H9 (cell line): ENCODE measurements around the gene RNF181. TPM values are rescaled to one million over a fixed set of nuclear protein-coding genes. Genes with fewer than 3 reads are reported as not detected.

ENCODE experiments used
- DNase-seq: peaks from one replicate; pipeline ENCODE4 v3.0.0-alpha.2; 2017
- H2AFZ ChIP-seq: one replicate; pipeline ENCODE4 v1.6.1; 2013; ENCODE audit warnings: mild to moderate bottlenecking, low read length, control low read depth, moderate library complexity
- H2AK5ac ChIP-seq: 2 replicates; pipeline ENCODE4 v1.6.1; 2013; ENCODE audit warnings: low read length, control low read depth, mixed read lengths; ENCODE audit not compliant: insufficient read length
- H2BK120ac ChIP-seq: one replicate; pipeline ENCODE4 v1.6.1; 2013; ENCODE audit warnings: low read depth, mild to moderate bottlenecking, low read length, control low read depth, inconsistent platforms; ENCODE audit not compliant: poor library complexity, severe bottlenecking
- H2BK12ac ChIP-seq: 2 replicates; pipeline ENCODE4 v1.6.1; 2013; ENCODE audit warnings: low read length, control low read depth, mixed read lengths, low read depth; ENCODE audit not compliant: insufficient read length
- H2BK15ac ChIP-seq: 2 replicates; pipeline ENCODE4 v1.6.1; 2013; ENCODE audit warnings: low read depth, low read length, control low read depth
- H2BK20ac ChIP-seq: one replicate; pipeline ENCODE4 v1.6.1; 2013; ENCODE audit warnings: low read depth, mild to moderate bottlenecking, low read length, control low read depth, inconsistent platforms; ENCODE audit not compliant: poor library complexity, severe bottlenecking
- H2BK5ac ChIP-seq: 2 replicates; pipeline ENCODE4 v1.6.1; 2013; ENCODE audit warnings: low read length, control low read depth, mixed read lengths; ENCODE audit not compliant: insufficient read length
- H3K14ac ChIP-seq: 2 replicates; pipeline ENCODE4 v1.6.1; 2013; ENCODE audit warnings: low read length, control low read depth; ENCODE audit not compliant: insufficient read depth
- H3K18ac ChIP-seq: 2 replicates; pipeline ENCODE4 v1.6.1; 2013; ENCODE audit warnings: low read depth, mild to moderate bottlenecking, mixed read lengths, low read length, control low read depth; ENCODE audit not compliant: insufficient read length
- H3K23ac ChIP-seq: 2 replicates; pipeline ENCODE4 v1.6.1; 2013; ENCODE audit warnings: low read length, control low read depth, mixed read lengths, low read depth; ENCODE audit not compliant: insufficient read length
- H3K23me2 ChIP-seq: 2 replicates; pipeline ENCODE4 v1.6.1; 2013; ENCODE audit warnings: low read depth, mild to moderate bottlenecking, mixed read lengths, low read length, control low read depth; ENCODE audit not compliant: insufficient read length, poor library complexity, severe bottlenecking
- H3K27ac ChIP-seq: 2 replicates; pipeline ENCODE4 v1.5.1; 2013; ENCODE audit warnings: low read length, control low read depth, mixed read lengths, low read depth; ENCODE audit not compliant: insufficient read length
- H3K27me3 ChIP-seq: 2 replicates; pipeline ENCODE4 v1.6.1; 2013; ENCODE audit warnings: low read length, control low read depth, inconsistent platforms; ENCODE audit not compliant: insufficient read depth
- H3K4ac ChIP-seq: 2 replicates; pipeline ENCODE4 v1.6.1; 2013; ENCODE audit warnings: low read depth, mild to moderate bottlenecking, control low read depth, inconsistent platforms, low read length, moderate library complexity
- H3K4me1 ChIP-seq: 2 replicates; pipeline ENCODE4 v1.6.1; 2013; ENCODE audit warnings: low read length, control low read depth, inconsistent platforms; ENCODE audit not compliant: insufficient read depth
- H3K4me2 ChIP-seq: 2 replicates; pipeline ENCODE4 v1.6.1; 2013; ENCODE audit warnings: low read length, control low read depth, mixed read lengths; ENCODE audit not compliant: insufficient read length, insufficient read depth
- H3K56ac ChIP-seq: 2 replicates; pipeline ENCODE4 v1.6.1; 2013; ENCODE audit warnings: low read depth, mild to moderate bottlenecking, mixed read lengths, low read length, control low read depth; ENCODE audit not compliant: insufficient read length
- H3K79me1 ChIP-seq: 2 replicates; pipeline ENCODE4 v1.6.1; 2013; ENCODE audit warnings: low read depth, mild to moderate bottlenecking, moderate library complexity, low read length, control low read depth, inconsistent platforms; ENCODE audit not compliant: insufficient read depth, poor library complexity, severe bottlenecking
- H3K79me2 ChIP-seq: 2 replicates; pipeline ENCODE4 v1.6.1; 2013; ENCODE audit warnings: low read length, control low read depth, inconsistent platforms; ENCODE audit not compliant: insufficient read depth
- H3K9ac ChIP-seq: 2 replicates; pipeline ENCODE4 v1.6.1; 2013; ENCODE audit warnings: low read length, control low read depth, mixed read lengths; ENCODE audit not compliant: insufficient read length; ENCODE audit errors: extremely low read depth
- H3K9me3 ChIP-seq: one replicate; pipeline ENCODE4 v1.6.1; 2013; ENCODE audit warnings: low read depth, low read length, inconsistent platforms; ENCODE audit not compliant: control insufficient read depth
- H3T11ph ChIP-seq: one replicate; pipeline ENCODE4 v1.6.1; 2013; ENCODE audit warnings: mild to moderate bottlenecking, low read length, control low read depth, inconsistent platforms
- H4K20me1 ChIP-seq: one replicate; pipeline ENCODE4 v1.6.1; 2013; ENCODE audit not compliant: control insufficient read depth, insufficient read length, insufficient read depth
- H4K5ac ChIP-seq: 2 replicates; pipeline ENCODE4 v1.6.1; 2013; ENCODE audit warnings: low read depth, mild to moderate bottlenecking, mixed read lengths, low read length, control low read depth; ENCODE audit not compliant: insufficient read length
- H4K8ac ChIP-seq: replicated peaks from 2 replicates; pipeline ENCODE4 v1.6.1; 2013; ENCODE audit warnings: low read length, control low read depth, mixed read lengths, low read depth; ENCODE audit not compliant: insufficient read length
- H4K91ac ChIP-seq: 2 replicates; pipeline ENCODE4 v1.6.1; 2013; ENCODE audit warnings: low read depth, mild to moderate bottlenecking, moderate library complexity, mixed read lengths, low read length, control low read depth; ENCODE audit not compliant: insufficient read length
- H3K27ac Mint-ChIP-seq, 3 experiments: 2 replicates in 2 of 3; 3 replicates in 1 of 3; pipeline ENCODE4 v1.8.0; 2020 to 2021; ENCODE audit warnings: mixed read lengths in 3 of 3, mild to moderate bottlenecking in 1 of 3, moderate library complexity in 1 of 3
- H3K27me3 Mint-ChIP-seq: 2 replicates; pipeline ENCODE4 v1.8.0; 2021; ENCODE audit warnings: low read depth, mild to moderate bottlenecking, moderate library complexity, mixed read lengths
- H3K36me3 Mint-ChIP-seq, 3 experiments: 2 replicates in 2 of 3; 3 replicates in 1 of 3; pipeline ENCODE4 v1.8.0; 2020 to 2021; ENCODE audit warnings: low read depth in 3 of 3, mixed read lengths in 3 of 3; ENCODE audit not compliant: insufficient read depth in 1 of 3
- H3K4me1 Mint-ChIP-seq, 2 experiments: 2 replicates each; pipeline ENCODE4 v1.8.0; 2020; ENCODE audit warnings: mixed read lengths in 2 of 2
- H3K4me3 Mint-ChIP-seq, 2 experiments: 2 replicates in 1 of 2; 3 replicates in 1 of 2; pipeline ENCODE4 v1.8.0; 2020 to 2021; ENCODE audit warnings: mild to moderate bottlenecking in 2 of 2, mixed read lengths in 2 of 2, moderate library complexity in 1 of 2
- H3K9me3 Mint-ChIP-seq, 2 experiments: 2 replicates in 1 of 2; 3 replicates in 1 of 2; pipeline ENCODE4 v1.8.0; 2020; ENCODE audit warnings: mild to moderate bottlenecking in 2 of 2, mixed read lengths in 2 of 2, moderate library complexity in 1 of 2
- CTCF ChIP-seq: fragments of 200-600 bp; sonication (generic); conservative IDR thresholded peaks from 3 replicates; pipeline ENCODE4 v1.8.0; 2021; ENCODE audit warnings: antibody characterized with exemption, mild to moderate bottlenecking
- WGBS: extraction: QIAGEN DNeasy Blood & Tissue Kit; methylation state at CpG from one replicate; pipeline ENCODE4 v1.1.7; 2013; ENCODE audit warnings: missing lambda C conversion rate, low lambda C conversion rate, mixed read lengths; ENCODE audit not compliant: insufficient read length; ENCODE audit errors: extremely low coverage; 5-methylcytosine and 5-hydroxymethylcytosine counted together
- total RNA-seq: library from RNA; stranded (reverse); gene quantifications from 2 replicates; pipeline ENCODE4 v1.2.1, GENCODE V29; 2021

RNF181 gene
- total RNA-seq, 1 experiment from 2014 or later = 122 TPM

DNA sequence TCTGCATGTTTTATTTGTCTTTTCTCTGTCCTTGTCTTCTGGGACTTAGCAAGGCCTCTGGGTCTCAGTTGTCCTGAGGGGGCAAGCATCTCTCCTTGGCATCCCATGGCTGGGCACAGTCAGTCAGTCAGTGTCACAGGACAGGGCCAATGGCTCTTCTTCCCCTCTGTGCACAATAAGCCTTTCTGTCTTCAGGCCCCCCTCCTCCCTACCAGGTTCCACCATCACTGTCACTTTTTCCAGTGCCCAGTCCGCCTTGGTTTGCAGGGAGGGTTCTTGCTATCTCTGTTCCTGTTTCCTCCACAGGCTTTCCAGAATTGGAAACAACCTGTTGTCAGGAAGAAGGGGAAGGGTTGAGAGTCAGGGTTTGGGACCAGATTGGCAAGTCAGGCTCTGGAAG lies 13.1 kb upstream of the RNF181 start:
- no peak overlapping the region for H2AFZ ChIP-seq
- H3K14ac ChIP-seq = no peak overlapping the region
- DNase-seq = no peak
- Mint-ChIP-seq H3K9me3 (no peaks in the 10 kb centered on the region; a peak in 1 of 5 replicates), H3K36me3 (no peaks in the 10 kb centered on the region; a peak in 2 of 7 replicates), H3K4me3 (no peak overlapping the region), H3K27me3 (peaks cover 17% of the 10 kb centered on the region), H3K27ac (no peak overlapping the region), H3K4me1 (peaks cover 21 to 24% of the 10 kb centered on the region in 2 experiments)
- H2BK20ac ChIP-seq = no peak overlapping the region
- no peak overlapping the region for H4K91ac ChIP-seq
- peaks cover 3% of the 10 kb centered on the region; the same call in 1 of the 2 replicates for H3K4me1 ChIP-seq
- no peak overlapping the region for H3K56ac ChIP-seq
- H3K9ac ChIP-seq = no peak overlapping the region
- H2BK15ac ChIP-seq = no peak overlapping the region
- H4K20me1 ChIP-seq = no peaks in the 10 kb centered on the region
- H4K5ac ChIP-seq = no peak overlapping the region
- H2BK5ac ChIP-seq = no peak overlapping the region
- H2AK5ac ChIP-seq = no peak overlapping the region
- peaks cover 7% of the 10 kb centered on the region for H3K23me2 ChIP-seq
- no peaks in the 10 kb centered on the region for H3K9me3 ChIP-seq
- H3K23ac ChIP-seq = no peak overlapping the region
- H3K18ac ChIP-seq = no peak overlapping the region
- no peak overlapping the region for H3T11ph ChIP-seq
- no peak overlapping the region for H3K4ac ChIP-seq
- no peak overlapping the region for H2BK12ac ChIP-seq
- no peak overlapping the region for H4K8ac ChIP-seq
- no CpG with 5 or more reads among the region's 1 CpG for WGBS
- H3K79me1 ChIP-seq = no peaks in the 10 kb centered on the region
- H3K27me3 ChIP-seq = peaks cover 5% of the 10 kb centered on the region; the same call in 1 of the 2 replicates
- no peak overlapping the region for H3K4me2 ChIP-seq
- TF ChIP-seq CTCF = no peak
- H3K27ac ChIP-seq = no peak overlapping the region
- no peaks in the 10 kb centered on the region for H3K79me2 ChIP-seq
- H2BK120ac ChIP-seq = no peak overlapping the region
